Measurements from ENCODE around the gene GPHN. TPM values are rescaled to one million over a fixed set of nuclear protein-coding genes. Genes with fewer than 3 reads are reported as not detected.

Gene GPHN
- total and polyA plus RNA-seq, 2 of the 8 experiments (the other 6 are each of a cell fraction or from before 2014, with no cell fraction given) = 6.0 to 16.0 TPM

- H3K23ac ChIP-seq (ENCODE audit: insufficient read length) = no peak overlapping the region
- H2BK12ac ChIP-seq (ENCODE audit: low read depth, low read length) = no peak overlapping the region
- POLR2A ChIA-PET (ENCODE audit: partially characterized antibody) = no interaction called here
- H2BK5ac ChIP-seq (ENCODE audit: low read depth, low read length) = no peak overlapping the region
- H3K79me1 ChIP-seq (ENCODE audit: low read depth, low read length) = no peaks in the 10 kb centered on the region
- H3K27me3 ChIP-seq (replicated peaks in 1 of 4; ENCODE audit: control insufficient read depth in 3 of 4, extremely low read depth in 1 of 4, insufficient read depth in 3 of 4, low read length in 3 of 4) = no peaks in the 10 kb centered on the region
- CTCF ChIA-PET (ENCODE audit: partially characterized antibody) = interaction anchor here (0.6 kb wide), 1 partner anchor 609 kb away, joined by 4 read pairs; no protein-coding TSS in a partner anchor
- H2BK15ac ChIP-seq (ENCODE audit: low read length) = no peak overlapping the region
- 97% methylated on average over 2 of the region's 2 CpGs; no CpG with 5 or more reads in 1 of the 2 experiments for WGBS, 2 experiments (ENCODE audit: extremely low coverage in 1 of 2, insufficient coverage in 1 of 2, insufficient read length in 1 of 2, insufficient replicate concordance in 2 of 2, low coverage in 1 of 2, low lambda C conversion rate in 2 of 2, missing lambda C conversion rate in 1 of 2)
- no peaks in the 10 kb centered on the region for H3K23me2 ChIP-seq (ENCODE audit: low read depth, low read length)
- no peak overlapping the region for H2AFZ ChIP-seq (ENCODE audit: low read length)
- no peak overlapping the region for H3K4me2 ChIP-seq (ENCODE audit: insufficient read depth in 1 of 2, low read depth in 2 of 2, low read length in 2 of 2)
- H2BK120ac ChIP-seq (replicated peaks; ENCODE audit: low read depth, low read length) = no peak overlapping the region
- H2BK20ac ChIP-seq (ENCODE audit: low read length) = no peak overlapping the region
- H3K18ac ChIP-seq (ENCODE audit: extremely low read depth, low read length) = no peak overlapping the region
- no peak overlapping the region for H3K14ac ChIP-seq (ENCODE audit: insufficient read length)
- no peak overlapping the region for H3K4me3 ChIP-seq (ENCODE audit: extremely low read depth in 1 of 4, insufficient read depth in 2 of 4, low read depth in 3 of 4, low read length in 4 of 4)
- no peaks in the 10 kb centered on the region for H3K79me2 ChIP-seq (ENCODE audit: control insufficient read depth in 1 of 2, insufficient read depth in 2 of 2, low read length in 2 of 2)
- no peak overlapping the region for H3K56ac ChIP-seq (replicated peaks; ENCODE audit: insufficient read length, low read depth, low read length)
- DNase-seq (ENCODE audit: low read depth in 1 of 2, low spot score in 2 of 2) (no peak), FAIRE-seq (no peak)
- H2AK5ac ChIP-seq (ENCODE audit: low read depth, low read length) = no peak overlapping the region
- no peaks in the 10 kb centered on the region; a peak in 1 of 8 replicates for H3K36me3 ChIP-seq (ENCODE audit: control insufficient read depth in 2 of 4, insufficient read depth in 4 of 4, low read length in 3 of 4)
- no peak overlapping the region for H4K91ac ChIP-seq (replicated peaks; ENCODE audit: insufficient read length, low read length)
- no peaks in the 10 kb centered on the region for H4K20me1 ChIP-seq (replicated peaks in 1 of 2; ENCODE audit: control insufficient read depth in 1 of 2, insufficient read depth in 2 of 2, low read length in 2 of 2)
- H3K9me3 ChIP-seq (ENCODE audit: insufficient read depth in 2 of 2, low read depth in 1 of 2, low read length in 1 of 2) = 0 out of 4 replicates have a peak, but pooled peaks cover under 1 to 1% of the 10 kb centered on the region in 2 experiments
- H3K27ac ChIP-seq (ENCODE audit: low read depth, low read length) = no peak overlapping the region
- no peaks in the 10 kb centered on the region for H3K4me1 ChIP-seq (replicated peaks in 1 of 4; ENCODE audit: control insufficient read depth in 3 of 4, insufficient read depth in 4 of 4, low read length in 3 of 4)
- H4K8ac ChIP-seq (ENCODE audit: extremely low read depth, insufficient read depth, low read length) = no peak overlapping the region
- TF ChIP-seq POLR2A (IDR thresholded peaks at IDR 0.05; ENCODE audit: control extremely low read depth in 1 of 2, low read depth in 2 of 2, low read length in 2 of 2) (no peak), NANOG (IDR thresholded peaks at IDR 0.05; ENCODE audit: insufficient read depth, low read depth, low read length, poor library complexity, severe bottlenecking) (no peak), BCL11A (IDR thresholded peaks at IDR 0.05; ENCODE audit: low read depth in 2 of 2, low read length in 2 of 2) (no peak), GTF2F1 (IDR thresholded peaks at IDR 0.05; ENCODE audit: borderline replicate concordance, low read depth, low read length) (no peak), TEAD4 (IDR thresholded peaks at IDR 0.05; ENCODE audit: low read depth, low read length) (no peak)
- H3K4ac ChIP-seq (replicated peaks; ENCODE audit: insufficient read length, low read depth, low read length) = no peak overlapping the region
- H3K9ac ChIP-seq (replicated peaks in 1 of 4; ENCODE audit: extremely low read depth in 1 of 4, low read depth in 3 of 4, low read length in 3 of 4) = no peak overlapping the region
- no peak overlapping the region for H4K5ac ChIP-seq (ENCODE audit: insufficient read length, low read depth, low read length)
Measured at GRCh38 chr14:66696326-66696725, 188.4 kb downstream of the GPHN start.

Measured in H1 (cell line).